Fibroblast of the aortic adventitia (primary cell): ENCODE data around the gene ST8SIA2. TPM values are rescaled to one million over a fixed set of nuclear protein-coding genes. Genes with fewer than 3 reads are reported as not detected.

Experiments
- DNase-seq: peaks from one replicate; pipeline ENCODE4 v3.0.0-alpha.2; 2010; ENCODE audit warnings: low read depth
- H3K4me3 ChIP-seq: 2 replicates; pipeline ENCODE4 v1.5.1; 2011; ENCODE audit warnings: low read depth, mild to moderate bottlenecking, control low read depth, low read length, moderate library complexity
- CTCF ChIP-seq: IDR thresholded peaks from 2 replicates; pipeline ENCODE4 v1.5.1; 2011; ENCODE audit warnings: mild to moderate bottlenecking, low read length, control low read depth, inconsistent platforms; ENCODE audit not compliant: insufficient read depth
- total RNA-seq: library from RNA; depleted of rRNA; stranded (reverse); fragments of >200 nt; gene quantifications from 2 replicates; pipeline ENCODE4 v1.2.3, GENCODE V29; 2012; ENCODE audit warnings: low replicate concordance

Gene ST8SIA2
- total RNA-seq, 1 donor, result not detected

- H3K4me3 ChIP-seq, result no peak overlapping the region
- TF ChIP-seq CTCF, result no peak
- DNase-seq, result no peak
Measured at GRCh38 chr15:92365084-92365483, 28.6 kb upstream of the ST8SIA2 start.

- no peak overlapping the region for H3K4me3 ChIP-seq
- DNase-seq, result no peak
- TF ChIP-seq CTCF, result no peak
Measured at GRCh38 chr15:92365906-92366305, 27.8 kb upstream of the ST8SIA2 start.

GRCh38 chr15:92366381-92366780 lies 27.3 kb upstream of the ST8SIA2 start:
- no peak for TF ChIP-seq CTCF
- H3K4me3 ChIP-seq, result no peak overlapping the region
- no peak for DNase-seq

GRCh38 chr15:92375057-92375456 lies 18.6 kb upstream of the ST8SIA2 start:
- TF ChIP-seq CTCF, result no peak
- no peak overlapping the region for H3K4me3 ChIP-seq
- DNase-seq, result no peak

GRCh38 chr15:92376109-92376508 lies 17.6 kb upstream of the ST8SIA2 start:
- no peak for TF ChIP-seq CTCF
- no peak overlapping the region for H3K4me3 ChIP-seq
- DNase-seq, result no peak

GRCh38 chr15:92377083-92377789 lies 16.4 kb upstream of the ST8SIA2 start:
- no peak for DNase-seq
- no peak overlapping the region for H3K4me3 ChIP-seq

More at GRCh38 chr15:92377083-92377789, 16.4 kb upstream of the ST8SIA2 start:
- no peak for TF ChIP-seq CTCF
